Thyroid gland (tissue), 4 donors: ENCODE measurements around the gene SLC17A9. TPM values are rescaled to one million over a fixed set of nuclear protein-coding genes. Genes with fewer than 3 reads are reported as not detected.

Source experiments
- DNase-seq, 2 donors: peaks; one replicate each; pipeline ENCODE4 v3.0.0-alpha.2; 2019
- H3K27ac ChIP-seq, 3 donors: fragments of 200-600 bp; sonication (generic); 1 replicate in 2 of 3; 2 replicates in 1 of 3; pipeline ENCODE4 v1.5.1; 2016 to 2019; ENCODE audit warnings: mild to moderate bottlenecking in 1 of 3, moderate library complexity in 1 of 3
- H3K27me3 ChIP-seq: fragments of 200-600 bp; sonication (generic); one replicate; pipeline ENCODE4 v1.5.1; 2019
- H3K36me3 ChIP-seq, 2 donors: fragments of 200-600 bp; sonication (generic); one replicate each; pipeline ENCODE4 v1.5.1; 2016 to 2019
- H3K4me1 ChIP-seq, 2 donors: fragments of 200-600 bp; sonication (generic); one replicate each; pipeline ENCODE4 v1.5.1; 2017 to 2019
- H3K4me3 ChIP-seq, 3 donors: fragments of 200-600 bp; sonication (generic); replicated peaks in 1 of 3; 1 replicate in 2 of 3; 2 replicates in 1 of 3; pipeline ENCODE4 v1.5.1; 2016; ENCODE audit warnings: mild to moderate bottlenecking in 1 of 3
- H3K9me3 ChIP-seq: fragments of 200-600 bp; sonication (generic); one replicate; pipeline ENCODE4 v1.5.1; 2017
- POLR2A ChIP-seq, 2 donors: fragments of 450-650 bp; IDR thresholded peaks; one replicate each; pipeline ENCODE4 v1.6.1; 2017; ENCODE audit warnings: antibody characterized with exemption in 2 of 2, mild to moderate bottlenecking in 2 of 2, moderate library complexity in 1 of 2
- WGBS, 2 donors: methylation state at CpG; one replicate each; pipeline ENCODE4 v1.1.5; 2017; 5-methylcytosine and 5-hydroxymethylcytosine counted together
- intact Hi-C: fragments of 100-400 bp; cut with DNase I; formaldehyde crosslinking; loops from one replicate; pipeline ENCODE4 v1.15.1; 2023
- total RNA-seq, 4 donors: library from RNA; depleted of rRNA; stranded (reverse); fragments of >200 nt; gene quantifications; one replicate each; pipeline ENCODE4 v1.2.3, GENCODE V29; 2016
- TF ChIP-seq, protein P1 (sequence below), 6 experiments: fragments of 200-600 bp in 3 of 6; fragments of 450-650 bp in 3 of 6; sonication (generic) in 3 of 6; IDR thresholded peaks; one replicate each; pipeline ENCODE4 v1.5.1; 2016 to 2019; ENCODE audit warnings: antibody characterized with exemption in 6 of 6, mild to moderate bottlenecking in 2 of 6, inconsistent platforms in 1 of 6, moderate library complexity in 1 of 6

SLC17A9 gene
- total RNA-seq, 4 donors from 2014 or later: 0.68 to 1.6 (median 1.00) TPM

DNA sequence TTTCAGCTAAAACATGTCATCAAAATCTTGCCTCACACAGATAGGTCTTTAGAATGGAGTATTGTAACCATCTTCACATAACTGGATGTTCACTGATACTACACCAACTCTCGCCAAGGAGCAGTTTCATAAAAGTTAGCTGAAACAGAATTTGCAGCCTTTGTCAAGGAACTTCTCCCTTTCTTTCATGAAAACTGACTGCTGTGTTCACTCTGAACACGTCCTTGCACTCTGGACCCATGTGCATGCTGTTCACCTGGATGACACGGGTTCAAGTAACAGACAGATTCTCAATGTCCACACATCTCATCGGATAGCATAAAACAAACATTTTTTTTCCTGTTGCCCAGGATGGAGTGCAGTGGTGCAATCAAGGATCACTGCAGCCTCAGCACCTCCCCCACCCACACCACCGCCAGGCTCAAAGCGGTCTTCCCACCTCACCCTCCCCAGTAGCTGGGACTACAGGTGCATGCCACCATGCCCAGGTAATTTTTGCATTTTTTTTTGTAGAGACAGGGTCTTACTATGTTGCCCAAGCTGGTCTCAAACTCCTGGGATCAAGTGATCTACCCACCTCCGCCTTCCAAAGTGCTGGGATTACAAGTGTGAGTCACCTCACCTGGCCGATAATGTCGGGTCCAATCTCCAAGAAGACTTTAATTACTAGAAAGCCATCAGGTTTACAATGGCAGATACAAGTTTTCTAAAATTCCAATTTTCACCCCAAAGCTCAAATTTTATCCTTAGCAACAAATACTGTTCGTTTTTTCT, 35.6 kb upstream of the SLC17A9 start:
- no peaks in the 10 kb centered on the region for H3K9me3 ChIP-seq
- intact Hi-C loops: no loop called here
- H3K27me3 ChIP-seq: no peaks in the 10 kb centered on the region
- DNase-seq: no peak
- 79 to 85% methylated on average over 10 of the region's 10 CpGs for WGBS, 2 donors
- no peak overlapping the region for H3K4me3 ChIP-seq
- peaks cover 53 to 67% of the 10 kb centered on the region in 2 donors for H3K4me1 ChIP-seq
- TF ChIP-seq POLR2A (IDR thresholded peaks at IDR 0.05): no peak
- TF ChIP-seq, protein P1, sequence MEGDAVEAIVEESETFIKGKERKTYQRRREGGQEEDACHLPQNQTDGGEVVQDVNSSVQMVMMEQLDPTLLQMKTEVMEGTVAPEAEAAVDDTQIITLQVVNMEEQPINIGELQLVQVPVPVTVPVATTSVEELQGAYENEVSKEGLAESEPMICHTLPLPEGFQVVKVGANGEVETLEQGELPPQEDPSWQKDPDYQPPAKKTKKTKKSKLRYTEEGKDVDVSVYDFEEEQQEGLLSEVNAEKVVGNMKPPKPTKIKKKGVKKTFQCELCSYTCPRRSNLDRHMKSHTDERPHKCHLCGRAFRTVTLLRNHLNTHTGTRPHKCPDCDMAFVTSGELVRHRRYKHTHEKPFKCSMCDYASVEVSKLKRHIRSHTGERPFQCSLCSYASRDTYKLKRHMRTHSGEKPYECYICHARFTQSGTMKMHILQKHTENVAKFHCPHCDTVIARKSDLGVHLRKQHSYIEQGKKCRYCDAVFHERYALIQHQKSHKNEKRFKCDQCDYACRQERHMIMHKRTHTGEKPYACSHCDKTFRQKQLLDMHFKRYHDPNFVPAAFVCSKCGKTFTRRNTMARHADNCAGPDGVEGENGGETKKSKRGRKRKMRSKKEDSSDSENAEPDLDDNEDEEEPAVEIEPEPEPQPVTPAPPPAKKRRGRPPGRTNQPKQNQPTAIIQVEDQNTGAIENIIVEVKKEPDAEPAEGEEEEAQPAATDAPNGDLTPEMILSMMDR (IDR thresholded peaks at IDR 0.05): no peak
- H3K36me3 ChIP-seq: peaks cover 0 to 3% of the 10 kb centered on the region in 2 donors
- H3K27ac ChIP-seq: no peak overlapping the region

DNA sequence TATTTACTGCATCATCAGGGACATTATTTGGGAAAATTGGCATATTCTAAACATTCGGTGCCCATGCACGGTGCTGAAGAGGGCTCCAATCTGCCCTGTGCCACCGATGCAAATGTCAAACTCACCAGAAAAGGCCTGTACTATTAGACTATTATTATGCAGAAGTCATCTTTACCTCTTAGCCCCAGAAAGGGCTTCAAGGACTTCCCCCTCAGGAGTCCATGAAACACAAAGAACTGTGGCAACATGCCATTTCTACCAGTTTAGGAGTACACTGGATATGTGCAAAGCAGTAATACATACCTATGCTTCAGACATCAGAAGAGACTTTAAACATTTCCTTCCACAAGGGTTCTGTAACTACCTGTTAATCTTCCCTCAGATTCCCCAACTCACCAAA, 34.8 kb upstream of the SLC17A9 start:
- H3K27ac ChIP-seq: no peak overlapping the region
- H3K4me3 ChIP-seq: no peak overlapping the region
- H3K36me3 ChIP-seq: no peaks in the 10 kb centered on the region
- no peak for DNase-seq
- 75 to 77% methylated on average over 3 of the region's 3 CpGs for WGBS, 2 donors
- TF ChIP-seq, protein P1 (IDR thresholded peaks at IDR 0.05): no peak
- TF ChIP-seq POLR2A (IDR thresholded peaks at IDR 0.05): no peak
- H3K4me1 ChIP-seq: peaks cover 61 to 74% of the 10 kb centered on the region in 2 donors
- no peaks in the 10 kb centered on the region for H3K9me3 ChIP-seq
- intact Hi-C loops: no loop called here
- no peaks in the 10 kb centered on the region for H3K27me3 ChIP-seq

DNA sequence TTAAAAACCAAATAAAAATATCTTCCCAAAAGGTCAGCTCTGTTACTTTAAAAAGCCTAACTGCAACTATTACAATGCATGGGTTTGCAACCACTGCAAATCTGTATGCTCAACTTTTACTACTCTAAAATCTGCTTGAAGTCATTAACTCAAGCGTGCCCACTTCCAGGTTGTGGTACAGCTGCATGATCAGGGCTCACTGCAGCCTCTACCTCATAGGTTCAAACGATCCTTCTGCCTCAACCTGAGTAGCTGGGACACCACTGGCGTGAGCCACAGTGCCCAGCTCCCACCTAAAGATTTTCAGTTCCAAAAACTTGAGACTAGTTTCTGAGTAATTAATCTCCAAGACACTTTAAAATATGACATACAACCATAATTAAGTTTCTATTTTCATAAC, 34.4 kb upstream of the SLC17A9 start:
- Histone ChIP-seq H3K4me1 (peaks cover 63 to 78% of the 10 kb centered on the region in 2 donors), H3K27ac (no peak overlapping the region), H3K4me3 (no peak overlapping the region), H3K9me3 (no peaks in the 10 kb centered on the region), H3K36me3 (no peaks in the 10 kb centered on the region), H3K27me3 (no peaks in the 10 kb centered on the region)
- DNase-seq: no peak
- 36 to 56% methylated on average over 3 of the region's 3 CpGs for WGBS, 2 donors
- TF ChIP-seq, protein P1 (IDR thresholded peaks at IDR 0.05): no peak
- no peak for TF ChIP-seq POLR2A (IDR thresholded peaks at IDR 0.05)
- intact Hi-C loops: no loop called here

DNA sequence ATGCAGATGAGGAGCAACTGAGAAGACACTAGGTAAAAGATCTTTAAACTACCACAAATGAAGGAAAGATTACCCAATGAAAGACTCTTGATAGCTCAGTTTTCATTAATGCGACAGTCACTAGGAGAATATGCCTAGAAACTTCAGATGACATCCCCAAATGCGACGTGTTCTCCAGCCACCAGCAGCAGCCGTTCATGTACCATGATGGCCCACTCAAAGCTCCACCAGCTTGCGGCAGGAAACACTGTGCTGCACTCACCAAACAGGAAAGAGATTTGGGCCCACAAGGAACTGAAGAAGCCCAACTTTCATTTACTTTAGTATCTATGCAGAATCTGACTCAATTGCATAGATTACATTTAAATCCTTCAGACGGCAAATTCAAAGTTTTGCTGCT, 33.7 kb upstream of the SLC17A9 start:
- Histone ChIP-seq H3K4me1 (peaks cover 69 to 83% of the 10 kb centered on the region in 2 donors), H3K27ac (no peak overlapping the region), H3K4me3 (no peak overlapping the region), H3K9me3 (no peaks in the 10 kb centered on the region), H3K36me3 (no peaks in the 10 kb centered on the region), H3K27me3 (no peaks in the 10 kb centered on the region)
- intact Hi-C loops: no loop called here
- DNase-seq: no peak
- WGBS, 2 donors: 57 to 74% methylated on average over 6 of the region's 6 CpGs
- TF ChIP-seq, protein P1 (IDR thresholded peaks at IDR 0.05): no peak
- no peak for TF ChIP-seq POLR2A (IDR thresholded peaks at IDR 0.05)

DNA sequence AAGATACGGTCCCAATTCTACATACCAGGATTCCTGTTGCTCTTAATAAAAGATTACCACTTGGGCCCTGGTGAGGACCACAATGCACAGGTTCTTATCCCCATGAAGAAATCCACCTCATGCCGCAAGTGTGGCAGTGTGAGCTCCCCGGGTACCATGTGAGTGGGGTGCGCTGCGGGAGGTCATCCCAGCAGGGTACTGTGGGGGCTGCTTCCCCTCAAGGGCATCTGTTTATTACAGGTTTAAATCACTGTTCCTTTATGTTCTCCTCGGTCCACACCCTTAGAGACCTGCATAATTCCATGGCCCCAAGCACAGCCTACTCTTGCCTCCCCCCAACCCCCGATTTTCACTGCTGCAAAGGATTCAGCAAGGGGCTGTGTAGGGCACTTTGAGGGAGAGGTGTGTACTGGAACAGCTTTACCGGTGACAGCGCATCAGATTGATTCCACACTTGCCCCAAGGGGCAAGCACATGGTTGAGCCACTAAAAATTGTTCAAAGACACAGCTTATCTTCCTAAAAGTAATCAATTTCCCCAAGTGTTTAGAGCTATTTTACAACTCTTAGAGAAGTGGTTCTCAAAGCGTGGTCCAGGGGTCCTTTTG, 32.4 kb upstream of the SLC17A9 start:
- Histone ChIP-seq H3K4me1 (peaks cover 72 to 88% of the 10 kb centered on the region in 2 donors), H3K9me3 (no peaks in the 10 kb centered on the region), H3K36me3 (no peaks in the 10 kb centered on the region), H3K4me3 (no peak overlapping the region), H3K27ac (no peak overlapping the region), H3K27me3 (no peaks in the 10 kb centered on the region)
- TF ChIP-seq, protein P1 (IDR thresholded peaks at IDR 0.05): no peak
- no peak for TF ChIP-seq POLR2A (IDR thresholded peaks at IDR 0.05)
- DNase-seq: no peak
- 75 to 76% methylated on average over 6 to 10 of the region's 10 CpGs for WGBS, 2 donors
- intact Hi-C loops: no loop called here
